H1 (cell line): Measurements from ENCODE around the gene C17orf50. TPM values are rescaled to one million over a fixed set of nuclear protein-coding genes. Genes with fewer than 3 reads are reported as not detected.

Source experiments
- CTCF ChIA-PET: fragments of 300-600 bp; sonication (Branson Sonifier 250); formaldehyde crosslinking; loops from one replicate; lab custom pipeline; 2021; ENCODE audit not compliant: partially characterized antibody; lab: Charles Lee
- POLR2A ChIA-PET: fragments of 300-600 bp; sonication (Branson Sonifier 250); formaldehyde crosslinking; loops from one replicate; lab custom pipeline; 2021; ENCODE audit warnings: inconsistent platforms; ENCODE audit not compliant: partially characterized antibody; lab: Charles Lee
- DNase-seq, 2 experiments: peaks; one replicate each; pipeline versions ENCODE4 v3.0.0 to v3.0.0-alpha.2; 2010 to 2022; ENCODE audit warnings: low spot score in 2 of 2, low read depth in 1 of 2, mixed read lengths in 1 of 2
- FAIRE-seq: peaks from 2 replicates; lab custom pipeline; 2011; peaks lifted over from hg19 to GRCh38; lab: Jason Lieb, UNC
- H2AFZ ChIP-seq: 2 replicates; pipeline ENCODE4 v1.8.1; 2012; ENCODE audit warnings: low read length, inconsistent platforms
- H2AK5ac ChIP-seq: 2 replicates; pipeline ENCODE4 v1.6.1; 2013; ENCODE audit warnings: low read depth, low read length
- H2BK120ac ChIP-seq: replicated peaks from 2 replicates; pipeline ENCODE3; 2013; ENCODE audit warnings: low read depth, low read length, inconsistent platforms
- H2BK12ac ChIP-seq: 2 replicates; pipeline ENCODE4 v1.6.1; 2013; ENCODE audit warnings: low read depth, low read length
- H2BK15ac ChIP-seq: 2 replicates; pipeline ENCODE4 v1.6.1; 2013; ENCODE audit warnings: low read length
- H2BK20ac ChIP-seq: 2 replicates; pipeline ENCODE4 v1.6.1; 2013; ENCODE audit warnings: low read length
- H2BK5ac ChIP-seq: 2 replicates; pipeline ENCODE4 v1.6.1; 2013; ENCODE audit warnings: low read depth, low read length
- H3K14ac ChIP-seq: 2 replicates; pipeline ENCODE4 v1.6.1; 2013; ENCODE audit warnings: inconsistent platforms; ENCODE audit not compliant: insufficient read length
- H3K18ac ChIP-seq: 2 replicates; pipeline ENCODE4 v1.6.1; 2013; ENCODE audit warnings: low read length; ENCODE audit errors: extremely low read depth
- H3K23ac ChIP-seq: 2 replicates; pipeline ENCODE4 v1.6.1; 2013; ENCODE audit warnings: inconsistent platforms; ENCODE audit not compliant: insufficient read length
- H3K23me2 ChIP-seq: 2 replicates; pipeline ENCODE4 v1.6.1; 2013; ENCODE audit warnings: low read depth, low read length
- H3K27ac ChIP-seq: 2 replicates; pipeline ENCODE4 v1.6.1; 2011; ENCODE audit warnings: low read depth, low read length, inconsistent platforms
- H3K27me3 ChIP-seq, 4 experiments: replicated peaks in 1 of 4; 1 replicate in 1 of 4; 2 replicates in 3 of 4; pipeline versions ENCODE4 v1.6.1 to v1.8.1; 2011 to 2013; ENCODE audit warnings: low read length in 3 of 4, mild to moderate bottlenecking in 3 of 4, inconsistent platforms in 2 of 4, mixed read lengths in 2 of 4, moderate library complexity in 1 of 4; ENCODE audit not compliant: control insufficient read depth in 3 of 4, insufficient read depth in 3 of 4; ENCODE audit errors: extremely low read depth in 1 of 4
- H3K36me3 ChIP-seq, 4 experiments: 2 replicates each; pipeline versions ENCODE4 v1.6.1 to v1.8.1; 2011 to 2013; ENCODE audit warnings: mild to moderate bottlenecking in 4 of 4, low read length in 3 of 4, moderate library complexity in 2 of 4, control low read depth in 1 of 4, inconsistent platforms in 1 of 4; ENCODE audit not compliant: insufficient read depth in 4 of 4, control insufficient read depth in 2 of 4
- H3K4ac ChIP-seq: replicated peaks from 2 replicates; pipeline ENCODE3; 2013; ENCODE audit warnings: low read length, low read depth, mixed read lengths, inconsistent platforms; ENCODE audit not compliant: insufficient read length
- H3K4me1 ChIP-seq, 4 experiments: replicated peaks in 1 of 4; 1 replicate in 1 of 4; 2 replicates in 3 of 4; pipeline versions ENCODE4 v1.6.1 to v1.8.1; 2011 to 2013; ENCODE audit warnings: low read length in 3 of 4, inconsistent platforms in 2 of 4, mixed read lengths in 1 of 4; ENCODE audit not compliant: insufficient read depth in 4 of 4, control insufficient read depth in 3 of 4
- H3K4me2 ChIP-seq, 2 experiments: 2 replicates each; pipeline versions ENCODE4 v1.6.1 to v1.8.1; 2011 to 2013; ENCODE audit warnings: low read depth in 2 of 2, low read length in 2 of 2, control low read depth in 1 of 2, inconsistent platforms in 1 of 2, mild to moderate bottlenecking in 1 of 2; ENCODE audit not compliant: insufficient read depth in 1 of 2
- H3K4me3 ChIP-seq, 4 experiments: fragments of 200-600, 300-600 bp in 1 of 4; sonication (generic), shearing (Covaris generic), sonication (Bioruptor Twin) in 1 of 4; 2 replicates each; pipeline versions ENCODE4 v1.5.1 to v1.8.1; 2011 to 2016; ENCODE audit warnings: low read length in 4 of 4, low read depth in 3 of 4, control low read depth in 2 of 4, inconsistent platforms in 2 of 4, mild to moderate bottlenecking in 2 of 4, mixed read lengths in 1 of 4, moderate library complexity in 1 of 4; ENCODE audit not compliant: insufficient read depth in 2 of 4; ENCODE audit errors: extremely low read depth in 1 of 4
- H3K56ac ChIP-seq: replicated peaks from 2 replicates; pipeline ENCODE3; 2013; ENCODE audit warnings: low read depth, mild to moderate bottlenecking, mixed read lengths, low read length, inconsistent platforms; ENCODE audit not compliant: insufficient read length
- H3K79me1 ChIP-seq: 2 replicates; pipeline ENCODE4 v1.6.1; 2013; ENCODE audit warnings: low read depth, low read length, control low read depth
- H3K79me2 ChIP-seq, 2 experiments: 2 replicates each; pipeline versions ENCODE4 v1.6.1 to v1.8.1; 2012 to 2013; ENCODE audit warnings: low read length in 2 of 2, mild to moderate bottlenecking in 2 of 2, inconsistent platforms in 1 of 2; ENCODE audit not compliant: insufficient read depth in 2 of 2, control insufficient read depth in 1 of 2
- H3K9ac ChIP-seq, 4 experiments: replicated peaks in 1 of 4; 1 replicate in 1 of 4; 2 replicates in 3 of 4; pipeline versions ENCODE4 v1.6.1 to v1.8.1; 2011 to 2013; ENCODE audit warnings: low read depth in 3 of 4, low read length in 3 of 4, control low read depth in 2 of 4, mild to moderate bottlenecking in 2 of 4, moderate library complexity in 2 of 4, inconsistent platforms in 1 of 4; ENCODE audit errors: extremely low read depth in 1 of 4
- H3K9me3 ChIP-seq, 2 experiments: 2 replicates each; pipeline versions ENCODE4 v1.6.1 to v1.8.1; 2012 to 2013; ENCODE audit warnings: mild to moderate bottlenecking in 2 of 2, moderate library complexity in 2 of 2, control low read depth in 1 of 2, inconsistent platforms in 1 of 2, low read depth in 1 of 2, low read length in 1 of 2, mixed read lengths in 1 of 2; ENCODE audit not compliant: insufficient read depth in 2 of 2
- H4K20me1 ChIP-seq, 2 experiments: replicated peaks in 1 of 2; 2 replicates each; pipeline versions ENCODE3 to v1.8.1; 2011 to 2013; ENCODE audit warnings: inconsistent platforms in 2 of 2, low read length in 2 of 2, mild to moderate bottlenecking in 1 of 2; ENCODE audit not compliant: insufficient read depth in 2 of 2, control insufficient read depth in 1 of 2
- H4K5ac ChIP-seq: 2 replicates; pipeline ENCODE4 v1.6.1; 2013; ENCODE audit warnings: low read length, low read depth, mixed read lengths, inconsistent platforms; ENCODE audit not compliant: insufficient read length
- H4K8ac ChIP-seq: 2 replicates; pipeline ENCODE4 v1.8.0; 2013; ENCODE audit warnings: mild to moderate bottlenecking, moderate library complexity, low read length, inconsistent platforms; ENCODE audit not compliant: insufficient read depth; ENCODE audit errors: extremely low read depth
- H4K91ac ChIP-seq: replicated peaks from 2 replicates; pipeline ENCODE3; 2013; ENCODE audit warnings: low read length, mixed read lengths, inconsistent platforms; ENCODE audit not compliant: insufficient read length
- ATF2 ChIP-seq: IDR thresholded peaks from 2 replicates; pipeline ENCODE4 v1.6.1; 2012; ENCODE audit warnings: low read length, inconsistent platforms
- CHD1 ChIP-seq: IDR thresholded peaks from 2 replicates; pipeline ENCODE4 v1.6.1; 2012; ENCODE audit warnings: low read depth, low read length, improper control_type of control experiment
- EGR1 ChIP-seq: IDR thresholded peaks from 2 replicates; pipeline ENCODE4 v1.6.1; 2011; ENCODE audit warnings: low read depth, low read length, borderline replicate concordance
- EP300 ChIP-seq, 2 experiments: IDR thresholded peaks; 1 replicate in 1 of 2; 2 replicates in 1 of 2; pipeline ENCODE4 v1.6.1; 2011 to 2012; ENCODE audit warnings: low read depth in 2 of 2, low read length in 2 of 2, mild to moderate bottlenecking in 2 of 2, borderline replicate concordance in 1 of 2, inconsistent platforms in 1 of 2, moderate library complexity in 1 of 2
- EZH2 ChIP-seq: fragments of 200-600 bp; sonication (generic); IDR thresholded peaks from 2 replicates; pipeline ENCODE4 v1.7.1; 2012; ENCODE audit warnings: low read depth, mild to moderate bottlenecking, moderate library complexity, low read length, inconsistent platforms; ENCODE audit not compliant: severe bottlenecking
- KDM4A ChIP-seq: IDR thresholded peaks from one replicate; pipeline ENCODE4 v1.7.1; 2012; ENCODE audit warnings: low read depth, mild to moderate bottlenecking, moderate library complexity, low read length, inconsistent platforms; ENCODE audit not compliant: severe bottlenecking
- KDM5A ChIP-seq: fragments of 200-600 bp; IDR thresholded peaks from 2 replicates; pipeline ENCODE4 v1.7.1; 2012; ENCODE audit warnings: mild to moderate bottlenecking, low read length, inconsistent platforms, mixed read lengths
- POU5F1 ChIP-seq: IDR thresholded peaks from 2 replicates; pipeline ENCODE4 v1.6.1; 2011; ENCODE audit warnings: low read depth, mild to moderate bottlenecking, low read length, moderate library complexity
- RFX5 ChIP-seq: IDR thresholded peaks from 2 replicates; pipeline ENCODE4 v1.6.1; 2011; ENCODE audit warnings: low read depth, low read length, improper control_type of control experiment, borderline replicate concordance
- SIX5 ChIP-seq: IDR thresholded peaks from 2 replicates; pipeline ENCODE4 v1.6.1; 2011; ENCODE audit warnings: mild to moderate bottlenecking, low read depth, low read length
- SRF ChIP-seq: IDR thresholded peaks from 2 replicates; pipeline ENCODE4 v1.6.1; 2011; ENCODE audit warnings: mild to moderate bottlenecking, low read depth, low read length, moderate library complexity
- TEAD4 ChIP-seq: IDR thresholded peaks from 2 replicates; pipeline ENCODE4 v1.6.1; 2012; ENCODE audit warnings: low read depth, low read length, inconsistent platforms, mixed read lengths
- WGBS, 2 experiments: shearing (Covaris generic) in 1 of 2; methylation state at CpG; one replicate each; pipeline versions ENCODE4 v1.1.6 to v1.1.7; 2013 to 2015; ENCODE audit warnings: low lambda C conversion rate in 2 of 2, mixed read lengths in 2 of 2, inconsistent platforms in 1 of 2, low coverage in 1 of 2, missing lambda C conversion rate in 1 of 2; ENCODE audit not compliant: insufficient replicate concordance in 2 of 2, insufficient coverage in 1 of 2, insufficient read length in 1 of 2; ENCODE audit errors: extremely low coverage in 1 of 2, missing lambda C conversion rate in 1 of 2; 5-methylcytosine and 5-hydroxymethylcytosine counted together
- polyA plus RNA-seq, 7 experiments: library from polyadenylated mRNA; depleted of rRNA in 3 of 7; stranded (reverse) in 5 of 7; unstranded in 2 of 7; fragments of >200 nt in 5 of 7; fragments of 200-250 nt in 2 of 7; gene quantifications; 1 replicate in 5 of 7; 2 replicates in 1 of 7; 4 replicates in 1 of 7; pipeline versions ENCODE4 v1.2.1 to v1.2.3, GENCODE V29; 2011 to 2013; ENCODE audit warnings: missing spikeins in 2 of 7, mixed read lengths in 2 of 7
- total RNA-seq: library from RNA; stranded (reverse); fragmentation: NEBNext Ultra II Directional; extraction: Animal tissue kit (Norgen Biotek cat#: 25700); gene quantifications from 2 replicates; pipeline ENCODE4 v1.2.1, GENCODE V29; 2021

The C17orf50 gene
- total and polyA plus RNA-seq, 2 of the 8 experiments (the other 6 are each of a cell fraction or from before 2014, with no cell fraction given), result 0.12 TPM; not detected in 1

GRCh38 chr17:35734396-35734795, 26.3 kb upstream of the C17orf50 start:
- POLR2A ChIA-PET, result interaction anchor here (1.3 to 3.7 kb wide), 3 partner anchors 9 to 74 kb away, joined by 3 to 16 read pairs (median 4); partner anchors contain the start of gene TAF15
- no peak overlapping the region for H4K5ac ChIP-seq
- TF ChIP-seq ATF2 (no peak), CHD1 (no peak), KDM4A (no peak), SRF (no peak), KDM5A (no peak), EGR1 (no peak), EZH2 (no peak), EP300 (IDR thresholded peaks at IDR 0.05; ENCODE audit: borderline replicate concordance in 1 of 2, low read depth in 2 of 2, low read length in 2 of 2) (no peak), TEAD4 (no peak), SIX5 (no peak), POU5F1 (no peak), RFX5 (no peak)

More at GRCh38 chr17:35734396-35734795, 26.3 kb upstream of the C17orf50 start:
- no peak overlapping the region for H2BK15ac ChIP-seq
- no peak overlapping the region for H2BK120ac ChIP-seq
- H3K14ac ChIP-seq, result no peak overlapping the region
- no peak overlapping the region for H4K8ac ChIP-seq
- H2AK5ac ChIP-seq, result no peak overlapping the region
- FAIRE-seq (no peak), DNase-seq (no peak)
- H3K23me2 ChIP-seq, result peaks cover 9% of the 10 kb centered on the region; the same call in 1 of the 2 replicates
- no peak overlapping the region for H3K56ac ChIP-seq
- CTCF ChIA-PET, result interaction anchor here (2.6 to 9.8 kb wide), 2 partner anchors 29 to 122 kb away, joined by 12 to 45 read pairs; no protein-coding TSS in a partner anchor
- H4K91ac ChIP-seq, result no peak overlapping the region
- H3K36me3 ChIP-seq, result no peaks in the 10 kb centered on the region
- H3K9me3 ChIP-seq, result no peaks in the 10 kb centered on the region
- H4K20me1 ChIP-seq, result peaks cover 5 to 17% of the 10 kb centered on the region in 2 experiments
- H2AFZ ChIP-seq, result no peak overlapping the region
- H3K4me3 ChIP-seq, result no peak overlapping the region
- peaks cover 2% of the 10 kb centered on the region; the same call in 1 of the 2 replicates for H3K79me1 ChIP-seq
- no peak overlapping the region for H3K4me2 ChIP-seq
- H3K27ac ChIP-seq, result no peak overlapping the region
- no peak overlapping the region for H2BK12ac ChIP-seq
- no peak overlapping the region for H3K9ac ChIP-seq
- peaks cover 0 to 16% (median 8%) of the 10 kb centered on the region in 4 experiments; a peak in 5 of 7 replicates for H3K27me3 ChIP-seq
- peaks cover 2 to 21% (median 7%) of the 10 kb centered on the region in 4 experiments; a peak in 6 of 7 replicates for H3K4me1 ChIP-seq
- no peak overlapping the region for H2BK20ac ChIP-seq
- H2BK5ac ChIP-seq, result no peak overlapping the region
- no peaks in the 10 kb centered on the region for H3K79me2 ChIP-seq
- H3K18ac ChIP-seq, result no peak overlapping the region
- WGBS, 2 experiments, result 90% methylated on average over 7 of the region's 7 CpGs; no CpG with 5 or more reads in 1 of the 2 experiments
- H3K23ac ChIP-seq, result no peak overlapping the region
- H3K4ac ChIP-seq, result no peak overlapping the region
